Dermis microvascular lymphatic vessel endothelial cell (primary cell): ENCODE data around the gene NGLY1. TPM values are rescaled to one million over a fixed set of nuclear protein-coding genes. Genes with fewer than 3 reads are reported as not detected.

ENCODE experiments used
- DNase-seq, 2 donors: peaks; one replicate each; pipeline versions ENCODE4 v3.0.0 to v3.0.0-alpha.2; 2010; ENCODE audit warnings: low read depth in 2 of 2
- total RNA-seq: library from RNA; depleted of rRNA; stranded (reverse); fragments of >200 nt; gene quantifications from 2 replicates; pipeline ENCODE4 v1.2.1, GENCODE V29; 2014

The NGLY1 gene
- total RNA-seq, 1 donor from 2014 or later: 22.3 TPM

GRCh38 chr3:25708036-25708435 is 75.2 kb downstream of the NGLY1 start:
- no peak for DNase-seq

DNA sequence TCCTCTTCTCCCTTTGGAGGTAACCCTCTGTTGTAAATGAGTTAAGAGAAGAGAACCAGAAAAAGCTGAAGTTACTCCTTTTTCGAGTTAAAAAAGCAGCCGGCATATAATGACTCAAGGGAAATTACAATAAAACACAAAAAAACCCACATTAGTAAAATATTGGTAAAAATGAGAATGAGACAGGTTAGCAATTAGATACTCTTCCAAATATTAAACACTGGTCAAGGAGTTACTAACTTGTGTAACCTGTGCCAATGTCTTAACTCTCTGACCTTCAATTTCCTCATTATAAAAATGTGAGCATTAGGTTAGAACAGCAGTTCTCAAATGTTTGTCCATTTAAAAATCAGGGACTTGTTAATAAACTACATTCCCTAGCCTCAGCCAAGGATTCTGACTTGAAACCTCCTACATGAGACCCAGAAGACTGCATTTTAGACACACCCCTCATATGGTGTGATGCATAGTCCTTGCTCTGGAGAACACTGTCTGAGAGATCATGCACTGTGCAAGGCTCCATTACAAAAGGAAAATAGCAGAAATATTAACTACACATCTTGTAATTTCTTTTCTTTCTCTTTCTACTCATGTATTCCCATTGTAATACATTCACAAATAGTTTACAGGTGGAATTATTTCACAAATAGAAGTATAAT is 75.8 kb downstream of the NGLY1 start:
- no peak for DNase-seq

- no peak for DNase-seq
Observed at GRCh38 chr3:25706213-25706612, 77.0 kb downstream of the NGLY1 start.

DNA sequence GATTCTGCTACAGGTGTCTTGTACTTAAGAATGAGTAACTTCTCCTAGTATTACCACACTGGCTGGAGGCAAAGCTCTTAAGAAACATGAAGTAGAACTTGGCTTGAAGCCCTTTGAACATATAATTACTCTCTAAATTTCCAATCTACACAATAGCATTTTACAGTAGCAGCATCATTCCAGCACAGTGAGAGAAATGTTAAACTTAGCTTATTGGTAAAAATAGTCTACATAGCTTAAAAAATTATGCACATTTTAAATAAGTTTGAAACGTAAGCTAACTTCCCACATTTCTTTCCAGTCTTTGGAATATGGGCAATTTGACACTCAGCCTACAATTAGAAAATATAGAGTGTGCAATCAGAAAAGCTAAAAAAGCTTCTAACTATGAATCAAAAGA is 85.7 kb downstream of the NGLY1 start:
- no peak for DNase-seq

- DNase-seq: no peak
Observed at GRCh38 chr3:25695731-25696420, 87.4 kb downstream of the NGLY1 start.

GRCh38 chr3:25693238-25693637 is 90.0 kb downstream of the NGLY1 start:
- DNase-seq: no peak

DNA sequence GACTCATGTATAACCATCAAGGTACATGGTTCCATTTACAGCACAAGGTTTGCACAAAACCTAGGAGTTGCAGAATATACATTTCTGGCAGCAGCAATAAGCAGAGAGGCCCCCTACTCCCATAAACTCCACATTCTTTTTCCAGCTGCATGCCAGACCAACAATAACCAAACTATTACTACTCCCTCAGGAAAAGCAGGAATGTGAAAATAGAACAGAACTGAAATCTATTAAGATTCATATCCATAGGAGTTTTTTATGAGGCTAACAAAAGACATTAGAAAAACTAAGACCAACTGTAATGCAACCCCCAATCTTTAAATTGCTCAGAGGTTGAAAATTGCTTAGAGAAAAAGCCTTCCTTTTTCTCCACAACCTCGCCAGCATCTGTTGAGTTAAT is 90.9 kb downstream of the NGLY1 start:
- no peak for DNase-seq

- DNase-seq: no peak
Observed at GRCh38 chr3:25690768-25691533, 92.3 kb downstream of the NGLY1 start.

- DNase-seq: peak in 1 of 2 donors; percentile 46
Observed at GRCh38 chr3:25689226-25689625, 94.0 kb downstream of the NGLY1 start.

- DNase-seq: no peak
Observed at GRCh38 chr3:25687742-25688141, 95.5 kb downstream of the NGLY1 start.

DNA sequence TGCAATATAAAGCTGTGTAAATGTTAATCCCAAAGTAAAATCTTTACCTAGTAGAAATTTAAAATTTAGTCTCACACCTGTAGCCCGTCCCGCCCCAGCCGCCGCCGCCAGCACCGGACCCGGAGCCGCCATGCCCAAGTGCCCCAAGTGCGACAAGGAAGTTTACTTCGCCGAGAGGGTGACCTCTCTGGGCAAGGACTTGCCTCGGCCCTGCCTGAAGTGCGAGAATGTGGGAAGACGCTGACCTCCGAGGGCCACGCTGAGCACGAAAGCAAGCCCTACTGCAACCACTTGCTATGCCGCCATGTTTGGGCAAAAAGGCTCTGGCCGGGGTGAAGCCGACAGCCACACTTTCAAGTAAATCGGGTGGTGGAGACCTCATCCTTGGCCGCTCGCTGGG is 96.5 kb downstream of the NGLY1 start:
- DNase-seq: no peak

- DNase-seq: no peak
Observed at GRCh38 chr3:25683882-25684281, 99.4 kb downstream of the NGLY1 start.

- DNase-seq: no peak
Observed at GRCh38 chr3:25683410-25683809, 99.8 kb downstream of the NGLY1 start.

DNA sequence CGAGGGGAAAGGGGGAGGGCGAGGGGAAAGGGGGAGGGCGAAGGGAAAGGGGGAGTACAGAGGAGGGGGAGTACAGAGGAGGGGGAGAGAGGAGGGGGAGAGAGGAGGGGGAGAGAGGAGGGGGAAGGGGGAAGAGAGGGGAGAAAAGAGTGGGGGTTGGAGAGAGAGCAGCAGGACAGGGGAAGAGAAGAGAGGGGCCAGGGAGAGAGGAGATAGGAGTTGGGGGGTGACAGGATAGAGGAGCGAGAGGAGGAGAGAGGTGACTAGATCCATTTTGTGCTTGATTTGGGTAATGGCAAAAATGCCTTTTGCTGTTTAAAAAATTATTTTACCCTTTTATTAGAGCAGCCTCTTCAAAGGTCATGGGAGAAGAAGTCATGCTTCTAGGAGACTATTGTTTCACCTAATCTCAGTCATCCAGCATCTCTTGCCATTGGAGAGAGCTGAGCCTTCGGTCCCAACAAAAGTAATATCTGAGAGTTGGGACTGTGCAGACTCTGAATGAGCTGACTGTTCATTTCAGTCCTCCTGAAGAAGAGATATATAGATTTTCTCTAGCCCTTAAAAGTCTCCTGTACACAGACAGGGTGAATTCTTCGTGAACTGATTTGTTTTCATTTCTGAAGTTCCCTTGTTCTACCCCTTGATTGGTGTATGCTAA is 103.5 kb downstream of the NGLY1 start:
- DNase-seq: no peak

GRCh38 chr3:25679166-25679565 is 104.1 kb downstream of the NGLY1 start:
- no peak for DNase-seq

- DNase-seq: no peak
Observed at GRCh38 chr3:25678581-25678980, 104.7 kb downstream of the NGLY1 start.

- no peak for DNase-seq
Observed at GRCh38 chr3:25677121-25677520, 106.1 kb downstream of the NGLY1 start.

DNA sequence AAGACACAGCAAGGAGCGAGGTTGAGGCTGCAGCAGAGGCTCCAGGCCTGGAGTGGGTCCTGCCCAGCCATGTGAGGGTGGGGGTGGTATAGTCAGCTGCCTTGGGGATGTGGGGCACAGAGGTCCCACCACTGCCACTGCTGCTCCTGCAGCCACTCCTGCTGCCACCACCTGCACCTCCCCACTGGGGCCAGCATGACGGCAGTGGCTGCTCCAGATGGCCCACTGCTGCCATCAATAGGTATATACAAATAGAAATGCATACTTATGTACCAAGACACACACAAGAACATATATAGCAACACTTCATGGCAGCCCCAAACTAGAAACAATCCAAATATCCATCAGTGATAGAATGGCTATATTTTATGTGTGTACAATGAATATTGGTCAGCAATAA is 108.6 kb downstream of the NGLY1 start:
- no peak for DNase-seq

GRCh38 chr3:25673738-25674298 is 109.4 kb downstream of the NGLY1 start:
- no peak for DNase-seq
